Neural cell (in vitro differentiated cells): Measurements from ENCODE around the gene SUV39H1. TPM values are rescaled to one million over a fixed set of nuclear protein-coding genes. Genes with fewer than 3 reads are reported as not detected.

ENCODE experiments used
- H2AFZ ChIP-seq: fragments of 200-600, 300-800 bp; sonication (generic), shearing (Covaris generic); 2 replicates; pipeline ENCODE4 v1.6.0; 2014; ENCODE audit warnings: low read depth, mild to moderate bottlenecking, antibody characterized with exemption, low read length, moderate library complexity
- H3F3A ChIP-seq: fragments of 200-600 bp; shearing (Covaris generic); 2 replicates; pipeline ENCODE4 v1.6.1; 2016; ENCODE audit warnings: mild to moderate bottlenecking, moderate library complexity, mixed read lengths, antibody characterized with exemption, low read length; ENCODE audit not compliant: insufficient read depth, poor library complexity, severe bottlenecking
- H3K27ac ChIP-seq: fragments of 200-600, 300-800 bp; sonication (generic), shearing (Covaris generic); 2 replicates; pipeline ENCODE4 v1.5.1; 2014; ENCODE audit warnings: mild to moderate bottlenecking, low read length, moderate library complexity
- H3K27me3 ChIP-seq: fragments of 300-800, 200-600 bp; sonication (generic), shearing (Covaris generic); 2 replicates; pipeline ENCODE4 v1.6.0; 2014; ENCODE audit warnings: mild to moderate bottlenecking, low read depth, low read length, moderate library complexity; ENCODE audit not compliant: insufficient read depth
- H3K36me3 ChIP-seq: fragments of 300-800, 200-600 bp; sonication (generic), shearing (Covaris generic); 2 replicates; pipeline ENCODE4 v1.5.1; 2014; ENCODE audit warnings: mild to moderate bottlenecking, antibody characterized with exemption, low read length, moderate library complexity; ENCODE audit not compliant: insufficient read depth
- H3K4me2 ChIP-seq: fragments of 300-800, 200-600 bp; sonication (generic), shearing (Covaris generic); 2 replicates; pipeline ENCODE4 v1.6.0; 2014; ENCODE audit warnings: mild to moderate bottlenecking, low read length
- H3K4me3 ChIP-seq: fragments of 300-800, 200-600 bp; sonication (generic), shearing (Covaris generic); 2 replicates; pipeline ENCODE4 v1.5.1; 2014; ENCODE audit warnings: mild to moderate bottlenecking, low read length, moderate library complexity
- H3K79me2 ChIP-seq: fragments of 200-600 bp; shearing (Covaris generic); replicated peaks from 2 replicates; pipeline ENCODE4 v1.6.0; 2014; ENCODE audit warnings: mild to moderate bottlenecking, low read length, moderate library complexity; ENCODE audit not compliant: insufficient read depth
- H3K9ac ChIP-seq: fragments of 300-800, 200-600 bp; sonication (generic), shearing (Covaris generic); 2 replicates; pipeline ENCODE4 v1.6.1; 2016; ENCODE audit warnings: mild to moderate bottlenecking, low read length, mixed read lengths
- H3K9me2 ChIP-seq: fragments of 200-600 bp; shearing (Covaris generic); 2 replicates; pipeline ENCODE4 v1.6.1; 2016; ENCODE audit warnings: mild to moderate bottlenecking, low read length, mixed read lengths; ENCODE audit not compliant: insufficient read depth
- H3K9me3 ChIP-seq: fragments of 200-600, 300-800 bp; sonication (generic), shearing (Covaris generic); 2 replicates; pipeline ENCODE4 v1.6.1; 2016; ENCODE audit warnings: mild to moderate bottlenecking, mixed run types, low read length, moderate library complexity, mixed read lengths
- H4K20me1 ChIP-seq: fragments of 200-600 bp; shearing (Covaris generic); 2 replicates; pipeline ENCODE4 v1.6.1; 2016; ENCODE audit warnings: mild to moderate bottlenecking, mixed run types; ENCODE audit not compliant: insufficient read depth
- CTCF ChIP-seq: fragments of 450-650 bp; IDR thresholded peaks from 2 replicates; pipeline ENCODE4 v1.5.1; 2014; ENCODE audit warnings: antibody characterized with exemption, mild to moderate bottlenecking, moderate library complexity; ENCODE audit not compliant: poor library complexity, severe bottlenecking
- EP300 ChIP-seq: fragments of 450-650 bp; conservative IDR thresholded peaks from 2 replicates; pipeline ENCODE4 v1.6.1; 2014; ENCODE audit warnings: antibody characterized with exemption, mild to moderate bottlenecking, moderate library complexity; ENCODE audit not compliant: poor library complexity, severe bottlenecking
- EZH2 ChIP-seq: fragments of 200-600, 300-800 bp; shearing (Covaris generic), sonication (generic); IDR thresholded peaks from 2 replicates; pipeline ENCODE4 v1.6.1; 2014; ENCODE audit warnings: antibody characterized with exemption, low read length, borderline replicate concordance, mild to moderate bottlenecking; ENCODE audit not compliant: insufficient read depth, poor library complexity, severe bottlenecking
- MXI1 ChIP-seq: fragments of 450-650 bp; conservative IDR thresholded peaks from 2 replicates; pipeline ENCODE4 v1.6.1; 2014; ENCODE audit warnings: antibody characterized with exemption, mild to moderate bottlenecking; ENCODE audit not compliant: poor library complexity, severe bottlenecking
- POLR2AphosphoS5 ChIP-seq: IDR thresholded peaks from 2 replicates; pipeline ENCODE4 v1.6.1; 2012
- RAD21 ChIP-seq: fragments of 450-650 bp; conservative IDR thresholded peaks from 2 replicates; pipeline ENCODE4 v1.6.1; 2014; ENCODE audit warnings: antibody characterized with exemption, mild to moderate bottlenecking, moderate library complexity
- REST ChIP-seq: IDR thresholded peaks from 2 replicates; pipeline ENCODE4 v1.6.1; 2012; ENCODE audit warnings: borderline replicate concordance
- SMC3 ChIP-seq: fragments of 450-650 bp; conservative IDR thresholded peaks from 2 replicates; pipeline ENCODE4 v1.6.1; 2014; ENCODE audit warnings: antibody characterized with exemption, mild to moderate bottlenecking, moderate library complexity; ENCODE audit not compliant: poor library complexity
- TAF1 ChIP-seq: IDR thresholded peaks from 2 replicates; pipeline ENCODE4 v1.6.1; 2012; ENCODE audit warnings: low read depth
- polyA plus RNA-seq: library from polyadenylated mRNA; depleted of rRNA; stranded (reverse); fragments of >200 nt; gene quantifications from 2 replicates; pipeline ENCODE4 v1.2.3, GENCODE V29; 2014

Gene SUV39H1
- polyA plus RNA-seq, 1 donor from 2014 or later = 3.2 TPM

GRCh38 chrX:48728653-48729052 lies 32.1 kb downstream of the SUV39H1 start (continued):
- TF ChIP-seq EZH2 = no peak

- Histone ChIP-seq H3K79me2 (peaks cover 11% of the 10 kb centered on the region), H3K4me3 (peak overlapping the region; percentile 69), H2AFZ (no peak overlapping the region), H3K9me3 (no peaks in the 10 kb centered on the region), H3F3A (no peaks in the 10 kb centered on the region), H3K36me3 (no peaks in the 10 kb centered on the region), H3K4me2 (peak overlapping the region; percentile 48), H3K9ac (peak overlapping the region; percentile 53), H3K27me3 (no peaks in the 10 kb centered on the region), H3K27ac (no peak overlapping the region), H3K9me2 (no peaks in the 10 kb centered on the region), H4K20me1 (no peaks in the 10 kb centered on the region)
- no peak for TF ChIP-seq EZH2
- no peak for TF ChIP-seq MXI1
- no peak for TF ChIP-seq CTCF
- no peak for TF ChIP-seq TAF1
- TF ChIP-seq POLR2AphosphoS5 = no peak
- no peak for TF ChIP-seq EP300
- no peak for TF ChIP-seq REST
- no peak for TF ChIP-seq RAD21
- TF ChIP-seq SMC3 = no peak
These were observed 39.8 kb downstream of the SUV39H1 start for GRCh38 chrX:48736303-48736702.

- no peaks in the 10 kb centered on the region for H3K9me2 ChIP-seq
- no peaks in the 10 kb centered on the region for H3K27me3 ChIP-seq
- H4K20me1 ChIP-seq = no peaks in the 10 kb centered on the region
- H3K27ac ChIP-seq = peak overlapping the region; percentile 12
- H3F3A ChIP-seq = no peaks in the 10 kb centered on the region
- H3K79me2 ChIP-seq = peaks cover 11% of the 10 kb centered on the region
- no peaks in the 10 kb centered on the region for H3K36me3 ChIP-seq
- TF ChIP-seq REST = no peak
- TF ChIP-seq RAD21 = no peak
- no peak for TF ChIP-seq SMC3
- no peak for TF ChIP-seq EZH2
- H3K9me3 ChIP-seq = no peaks in the 10 kb centered on the region
- peak overlapping the region; percentile 48 for H3K4me2 ChIP-seq
- no peak overlapping the region for H2AFZ ChIP-seq
- H3K4me3 ChIP-seq = peak overlapping the region; percentile 69
- peak overlapping the region; percentile 53 for H3K9ac ChIP-seq
These were observed 40.3 kb downstream of the SUV39H1 start for GRCh38 chrX:48736878-48737212.
